ENCODE data around the gene TRPM2.

Gene TRPM2

DNA sequence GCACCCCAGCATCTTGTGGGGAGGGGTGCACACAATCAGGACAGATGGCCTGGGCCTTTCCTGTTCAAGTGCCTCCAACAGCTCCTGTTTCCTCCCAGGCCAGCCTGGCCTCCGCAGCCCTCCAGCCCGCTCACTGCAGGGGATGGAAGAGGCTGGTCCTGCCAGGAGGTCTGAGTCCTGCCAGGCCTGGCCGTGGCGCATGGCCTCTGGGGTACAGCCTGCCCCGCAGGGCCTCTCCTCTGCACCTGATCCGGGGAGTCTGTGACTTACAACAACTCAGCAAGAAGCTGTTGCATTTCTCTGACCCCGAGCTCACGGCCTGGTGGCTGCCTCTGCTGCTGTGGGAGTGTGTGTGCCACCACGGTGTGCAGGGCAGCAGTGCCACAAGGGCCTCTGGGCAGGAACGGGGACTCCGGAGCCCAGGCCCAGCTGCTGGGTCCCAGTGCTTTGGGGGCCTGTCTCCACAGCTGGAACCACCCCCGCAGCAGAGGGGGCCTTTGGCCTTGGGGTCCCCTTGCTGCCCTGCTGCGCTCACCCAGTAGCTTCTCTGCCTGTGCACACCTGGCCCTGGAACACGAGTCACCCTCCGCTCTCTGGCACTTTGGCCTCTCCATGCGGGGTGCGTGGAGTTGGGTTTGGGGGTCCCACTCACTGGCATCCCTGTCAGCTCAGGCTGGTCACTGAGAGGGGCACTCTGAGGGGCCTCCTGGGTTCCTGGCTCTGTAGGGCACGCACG is 84.4 kb downstream of the TRPM2 start:
- Mint-ChIP-seq H3K27me3 (ENCODE audit: low read depth, poor library complexity) (peaks cover 3% of the 10 kb centered on the region), H3K4me1 (peaks cover 10% of the 10 kb centered on the region), H3K27ac (no peak overlapping the region), H3K9me3 (no peaks in the 10 kb centered on the region), H3K4me3 (no peak overlapping the region), H3K36me3 (ENCODE audit: low read depth) (no peaks in the 10 kb centered on the region)
- no peak for DNase-seq
- TF ChIP-seq, protein P1, sequence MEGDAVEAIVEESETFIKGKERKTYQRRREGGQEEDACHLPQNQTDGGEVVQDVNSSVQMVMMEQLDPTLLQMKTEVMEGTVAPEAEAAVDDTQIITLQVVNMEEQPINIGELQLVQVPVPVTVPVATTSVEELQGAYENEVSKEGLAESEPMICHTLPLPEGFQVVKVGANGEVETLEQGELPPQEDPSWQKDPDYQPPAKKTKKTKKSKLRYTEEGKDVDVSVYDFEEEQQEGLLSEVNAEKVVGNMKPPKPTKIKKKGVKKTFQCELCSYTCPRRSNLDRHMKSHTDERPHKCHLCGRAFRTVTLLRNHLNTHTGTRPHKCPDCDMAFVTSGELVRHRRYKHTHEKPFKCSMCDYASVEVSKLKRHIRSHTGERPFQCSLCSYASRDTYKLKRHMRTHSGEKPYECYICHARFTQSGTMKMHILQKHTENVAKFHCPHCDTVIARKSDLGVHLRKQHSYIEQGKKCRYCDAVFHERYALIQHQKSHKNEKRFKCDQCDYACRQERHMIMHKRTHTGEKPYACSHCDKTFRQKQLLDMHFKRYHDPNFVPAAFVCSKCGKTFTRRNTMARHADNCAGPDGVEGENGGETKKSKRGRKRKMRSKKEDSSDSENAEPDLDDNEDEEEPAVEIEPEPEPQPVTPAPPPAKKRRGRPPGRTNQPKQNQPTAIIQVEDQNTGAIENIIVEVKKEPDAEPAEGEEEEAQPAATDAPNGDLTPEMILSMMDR (IDR thresholded peaks at IDR 0.05) = no peak

DNA sequence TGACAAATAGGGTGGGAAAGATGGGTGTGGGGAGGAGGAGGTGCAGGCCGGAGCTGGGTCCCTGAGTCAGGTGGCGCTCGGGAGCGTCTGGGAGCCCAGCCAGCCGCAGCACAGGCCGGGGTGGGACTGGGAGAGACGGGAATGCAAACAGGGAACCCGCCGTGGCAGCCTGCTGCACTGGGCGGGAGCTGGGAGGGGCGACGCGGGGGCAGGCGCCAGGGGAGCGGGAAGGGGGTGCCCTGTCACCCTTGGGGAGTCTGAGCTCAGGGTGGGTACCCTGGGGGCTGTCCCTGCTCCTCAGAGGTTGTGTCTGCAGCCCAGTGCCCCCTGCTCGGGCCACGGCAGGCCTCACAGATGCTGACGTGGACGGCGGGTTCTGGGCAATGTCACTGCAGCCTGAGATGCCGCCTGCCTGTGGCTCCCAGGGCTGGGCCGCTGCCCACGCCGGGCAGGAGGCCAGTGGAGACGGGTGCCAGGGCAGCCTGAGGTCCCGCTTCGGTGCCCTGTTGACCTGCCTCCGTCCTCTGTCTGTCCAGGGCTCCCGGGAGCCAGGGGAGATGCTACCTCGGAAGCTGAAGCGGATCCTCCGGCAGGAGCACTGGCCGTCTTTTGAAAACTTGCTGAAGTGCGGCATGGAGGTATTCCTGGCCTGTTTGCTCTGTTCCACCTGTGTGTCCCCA is 85.2 kb downstream of the TRPM2 start:
- Mint-ChIP-seq H3K27me3 (ENCODE audit: low read depth, poor library complexity) (peaks cover 3% of the 10 kb centered on the region), H3K4me3 (no peak overlapping the region), H3K9me3 (no peaks in the 10 kb centered on the region), H3K4me1 (peaks cover 9% of the 10 kb centered on the region), H3K27ac (no peak overlapping the region), H3K36me3 (ENCODE audit: low read depth) (no peaks in the 10 kb centered on the region)
- no peak for DNase-seq
- TF ChIP-seq, protein P1 (IDR thresholded peaks at IDR 0.05) = no peak

DNA sequence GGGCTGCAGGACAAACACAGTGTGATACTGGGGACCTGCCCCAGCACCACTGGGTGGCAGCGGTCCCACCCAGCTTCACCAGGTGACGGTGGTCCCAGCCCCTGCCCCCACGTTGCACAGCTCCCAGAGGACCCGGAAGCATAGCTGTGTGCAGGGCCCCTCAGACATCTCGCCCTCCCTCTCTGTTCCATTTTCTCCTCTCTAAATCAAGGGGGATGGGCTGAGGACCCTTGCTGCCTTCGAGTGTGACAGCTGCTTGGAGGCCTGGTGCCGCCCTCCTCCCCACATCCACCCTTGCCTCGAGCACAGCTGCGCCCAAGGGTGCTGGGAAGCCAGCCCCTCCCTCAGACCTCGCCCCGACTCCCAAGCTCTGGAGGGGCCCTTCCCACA is 85.8 kb downstream of the TRPM2 start:
- peaks cover 9% of the 10 kb centered on the region for H3K4me1 Mint-ChIP-seq
- H3K9me3 Mint-ChIP-seq = no peaks in the 10 kb centered on the region
- DNase-seq = no peak
- TF ChIP-seq, protein P1 (IDR thresholded peaks at IDR 0.05) = no peak
- H3K27ac Mint-ChIP-seq = no peak overlapping the region
- no peaks in the 10 kb centered on the region for H3K36me3 Mint-ChIP-seq (ENCODE audit: low read depth)
- H3K27me3 Mint-ChIP-seq (ENCODE audit: low read depth, poor library complexity) = peaks cover 2% of the 10 kb centered on the region
- no peak overlapping the region for H3K4me3 Mint-ChIP-seq

DNA sequence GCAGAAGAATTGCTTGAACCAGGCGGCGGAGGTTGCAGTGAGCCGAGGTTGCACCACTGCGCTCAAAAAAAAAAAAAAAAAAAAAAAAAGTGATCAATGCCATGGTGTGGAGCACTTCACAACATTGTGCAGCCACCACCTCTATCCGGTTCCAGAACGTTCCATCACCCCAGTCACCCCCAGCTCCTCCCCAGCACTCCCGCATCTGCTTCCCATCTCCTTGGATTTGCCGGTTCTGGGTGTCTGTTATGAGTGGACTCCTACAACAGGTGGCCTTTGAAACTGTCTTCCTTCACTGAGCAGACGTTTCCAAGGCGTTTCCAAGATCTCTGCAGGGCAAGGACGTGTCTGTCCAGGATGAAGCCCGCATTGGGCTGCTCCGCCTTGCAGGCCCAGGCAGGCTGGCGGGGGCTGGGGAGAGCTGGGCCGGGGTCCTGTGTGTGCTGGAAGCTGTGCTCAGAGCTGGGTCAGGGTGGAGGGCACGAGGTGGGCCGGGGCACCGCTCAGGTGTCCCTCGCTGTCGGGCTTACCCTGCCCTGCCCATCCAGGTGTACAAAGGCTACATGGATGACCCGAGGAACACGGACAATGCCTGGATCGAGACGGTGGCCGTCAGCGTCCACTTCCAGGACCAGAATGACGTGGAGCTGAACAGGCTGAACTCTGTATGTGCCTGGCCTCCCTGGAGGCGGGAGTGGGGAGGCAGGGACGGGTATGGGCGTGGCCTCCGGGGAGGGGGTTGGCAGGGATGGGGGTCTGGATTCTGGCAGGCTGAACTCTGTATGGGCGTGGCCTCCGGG is 87.0 kb downstream of the TRPM2 start:
- no peaks in the 10 kb centered on the region for H3K27me3 Mint-ChIP-seq (ENCODE audit: low read depth, poor library complexity)
- DNase-seq = no peak
- no peaks in the 10 kb centered on the region for H3K36me3 Mint-ChIP-seq (ENCODE audit: low read depth)
- H3K4me3 Mint-ChIP-seq = no peak overlapping the region
- no peaks in the 10 kb centered on the region for H3K9me3 Mint-ChIP-seq
- no peak overlapping the region for H3K27ac Mint-ChIP-seq
- peaks cover 9% of the 10 kb centered on the region for H3K4me1 Mint-ChIP-seq
- TF ChIP-seq, protein P1 (IDR thresholded peaks at IDR 0.05) = no peak

DNA sequence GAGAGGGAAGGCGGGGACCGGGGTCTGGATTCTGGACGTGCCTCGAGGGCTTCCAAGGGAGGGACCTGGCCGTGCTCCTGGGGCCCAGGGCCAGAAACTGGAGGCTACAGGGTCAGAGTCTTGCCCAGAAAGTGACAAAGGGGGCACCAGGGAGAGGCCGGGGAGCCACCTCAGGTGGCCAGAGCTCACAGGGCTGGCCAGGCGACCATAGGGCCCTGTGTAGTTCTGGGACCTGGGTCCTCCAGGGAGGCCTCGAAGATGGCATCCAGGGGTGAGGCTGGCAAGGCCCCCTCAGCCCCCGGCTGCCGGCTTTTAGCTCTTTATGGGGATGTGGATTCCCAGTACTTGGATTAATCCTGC is 87.6 kb downstream of the TRPM2 start:
- Mint-ChIP-seq H3K27me3 (ENCODE audit: low read depth, poor library complexity) (no peaks in the 10 kb centered on the region), H3K36me3 (ENCODE audit: low read depth) (no peaks in the 10 kb centered on the region), H3K9me3 (no peaks in the 10 kb centered on the region), H3K4me1 (peaks cover 9% of the 10 kb centered on the region), H3K27ac (no peak overlapping the region), H3K4me3 (no peak overlapping the region)
- no peak for DNase-seq
- TF ChIP-seq, protein P1 (IDR thresholded peaks at IDR 0.05) = no peak

Data from nephron progenitor cell (in vitro differentiated cells).